GM04504 (cell line): ENCODE measurements around the gene INTS15.
"Not testable (repeated sequence)": the region's sequence is repeated elsewhere in the genome, so short reads cannot be mapped to it uniquely, and the experiment has no call there.

Source experiments
- DNase-seq: peaks from one replicate; pipeline ENCODE4 v3.0.0-alpha.2; 2012; ENCODE audit warnings: low read depth

Gene INTS15

DNA sequence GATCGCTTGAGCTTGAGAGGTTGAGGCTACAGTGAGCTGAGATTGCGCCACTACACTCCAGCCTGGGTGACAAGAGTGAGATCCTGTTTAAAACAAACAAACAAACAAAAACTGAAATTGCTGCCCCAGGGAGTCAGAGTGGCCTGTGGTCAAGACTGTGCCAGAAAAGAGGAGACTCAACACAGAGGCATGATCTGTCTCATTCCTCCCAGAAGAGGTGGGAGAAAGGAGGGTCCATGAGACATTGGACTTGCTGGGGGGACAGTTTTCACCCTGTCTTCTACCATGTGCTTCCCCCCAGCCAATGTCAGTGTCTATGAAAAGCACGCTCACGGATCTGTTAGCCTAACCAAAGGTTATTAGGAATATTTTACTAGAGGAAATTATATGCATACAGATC is 28.8 kb downstream of the INTS15 start:
- no peak for DNase-seq

DNA sequence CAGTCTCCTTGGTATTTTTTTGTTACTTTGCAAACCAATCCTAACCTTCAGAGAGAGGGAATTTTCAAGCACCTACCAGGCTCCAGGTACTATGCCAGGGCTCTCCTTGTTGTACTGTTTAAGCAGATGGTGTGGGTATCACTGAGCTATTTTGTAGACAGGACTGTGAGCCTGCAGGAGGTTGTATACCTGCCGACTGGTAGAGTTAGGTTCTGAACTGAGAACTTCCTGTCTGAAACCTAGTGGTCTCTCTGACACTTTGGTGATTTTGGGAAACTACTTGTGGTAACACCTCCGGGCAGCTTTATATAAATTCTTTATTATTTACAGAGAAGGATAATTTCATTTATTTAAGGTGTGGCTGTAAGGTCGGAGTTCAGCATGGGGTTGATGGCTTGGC is 30.1 kb downstream of the INTS15 start:
- no peak for DNase-seq

DNA sequence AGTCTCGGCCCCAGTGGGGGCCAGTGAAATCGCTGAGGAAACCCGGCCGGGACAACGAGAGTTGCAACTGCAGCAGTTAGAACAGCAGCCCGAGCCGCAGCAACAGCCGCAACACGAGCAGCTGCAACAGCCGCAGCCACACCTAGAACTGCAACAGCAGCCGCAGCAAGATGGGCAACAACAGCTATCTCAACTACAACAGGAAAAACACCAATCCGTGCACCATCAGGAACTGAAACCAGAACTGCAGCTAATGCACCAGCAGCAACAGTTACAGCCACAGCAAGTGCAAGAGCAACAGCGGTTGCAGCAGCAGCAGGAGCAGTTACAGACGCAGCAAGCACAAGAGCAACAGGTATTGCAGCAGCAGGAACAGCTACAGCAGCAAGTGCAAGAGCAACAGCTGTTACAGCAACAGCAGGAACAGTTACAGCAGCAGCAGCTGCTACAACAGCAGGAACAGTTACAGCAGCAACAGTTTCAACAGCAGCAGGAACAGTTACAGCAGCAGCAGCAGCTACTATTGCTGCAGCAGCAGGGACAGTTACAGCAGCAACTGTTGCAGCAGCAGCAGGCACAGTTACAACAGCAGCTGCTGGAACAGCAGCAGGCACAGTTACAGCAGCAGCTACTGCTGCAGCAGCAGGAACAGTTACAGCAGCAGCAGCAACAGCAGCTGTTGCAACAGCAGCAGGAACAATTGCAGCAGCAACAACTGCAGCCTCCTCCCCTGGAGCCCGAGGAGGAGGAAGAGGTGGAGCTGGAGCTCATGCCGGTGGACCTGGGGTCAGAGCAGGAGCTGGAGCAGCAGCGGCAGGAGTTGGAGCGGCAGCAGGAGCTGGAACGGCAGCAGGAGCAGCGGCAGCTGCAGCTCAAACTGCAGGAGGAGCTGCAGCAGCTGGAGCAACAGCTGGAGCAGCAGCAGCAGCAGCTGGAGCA is 31.6 kb downstream of the INTS15 start:
- no peak for DNase-seq

DNA sequence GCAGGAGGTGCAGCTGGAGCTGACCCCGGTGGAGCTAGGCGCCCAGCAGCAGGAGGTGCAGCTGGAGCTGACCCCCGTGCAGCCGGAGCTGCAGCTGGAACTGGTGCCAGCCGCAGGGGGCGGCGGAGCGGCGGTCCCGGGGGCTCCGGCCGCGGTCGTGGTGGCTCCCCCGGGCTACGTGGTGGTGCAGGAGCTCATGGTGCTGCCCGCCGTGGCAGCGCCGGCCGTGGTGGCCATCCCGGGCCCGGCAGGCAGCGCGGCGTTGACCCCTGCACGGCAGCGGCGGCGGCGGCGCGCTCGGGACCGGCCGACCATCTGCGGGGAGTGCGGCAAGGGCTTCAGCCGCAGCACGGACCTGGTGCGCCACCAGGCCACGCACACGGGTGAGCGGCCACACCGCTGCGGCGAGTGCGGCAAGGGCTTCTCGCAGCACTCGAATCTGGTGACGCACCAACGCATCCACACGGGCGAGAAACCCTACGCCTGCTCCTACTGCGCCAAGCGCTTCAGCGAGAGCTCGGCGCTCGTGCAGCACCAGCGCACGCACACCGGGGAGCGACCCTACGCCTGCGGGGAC is 32.4 kb downstream of the INTS15 start:
- no peak for DNase-seq

DNA sequence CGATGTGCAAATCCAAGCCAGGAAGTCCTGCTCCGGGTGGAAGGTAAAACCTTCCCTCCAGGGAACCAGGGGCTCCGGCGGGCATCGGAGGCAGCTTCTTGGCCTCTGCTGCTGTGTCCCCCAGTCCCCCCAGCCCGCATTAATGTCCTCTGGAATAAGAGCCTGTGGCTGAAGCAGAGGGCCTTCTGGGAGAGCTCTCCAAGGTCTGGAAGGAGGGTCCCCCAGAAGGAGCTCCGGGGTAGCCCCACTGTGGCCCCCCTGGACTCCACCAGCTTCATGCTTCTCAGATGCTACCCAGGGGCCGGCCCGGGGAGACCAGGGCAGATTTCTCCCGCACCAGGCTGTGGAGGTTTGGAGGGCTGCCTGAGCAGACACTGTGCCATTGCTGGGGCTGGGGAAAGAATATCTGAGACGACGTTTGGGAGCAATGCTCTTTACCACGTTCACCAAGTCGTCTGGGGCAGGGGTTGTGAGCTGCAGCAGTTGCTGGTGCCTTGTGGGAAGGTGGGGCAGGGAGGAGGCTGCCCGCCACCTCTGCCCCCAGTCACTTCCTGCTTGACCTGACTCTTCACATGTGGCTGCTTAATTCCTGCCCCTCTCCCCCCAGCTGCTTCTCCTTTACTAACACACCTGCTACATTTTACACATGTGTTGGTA is 33.9 kb downstream of the INTS15 start:
- DNase-seq: no peak

DNA sequence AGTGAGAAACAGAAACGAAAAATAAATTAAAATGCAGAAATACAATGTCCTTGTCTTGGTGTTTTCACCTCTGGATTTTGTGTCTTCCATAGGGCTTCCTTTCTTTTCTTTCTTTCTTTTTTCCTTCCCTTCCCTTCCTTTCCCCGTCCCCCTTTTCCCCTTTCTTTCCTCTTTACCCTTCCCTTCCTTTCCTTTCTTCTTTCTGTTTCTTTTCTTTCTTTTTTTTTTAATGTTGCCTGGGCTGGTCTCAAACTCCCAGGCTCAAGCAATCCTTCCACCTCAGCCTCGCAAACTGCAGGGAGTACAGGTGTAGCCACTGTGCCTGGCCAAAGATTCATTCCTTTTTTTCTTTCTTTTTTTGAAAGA is 34.4 kb downstream of the INTS15 start:
- no peak for DNase-seq

DNA sequence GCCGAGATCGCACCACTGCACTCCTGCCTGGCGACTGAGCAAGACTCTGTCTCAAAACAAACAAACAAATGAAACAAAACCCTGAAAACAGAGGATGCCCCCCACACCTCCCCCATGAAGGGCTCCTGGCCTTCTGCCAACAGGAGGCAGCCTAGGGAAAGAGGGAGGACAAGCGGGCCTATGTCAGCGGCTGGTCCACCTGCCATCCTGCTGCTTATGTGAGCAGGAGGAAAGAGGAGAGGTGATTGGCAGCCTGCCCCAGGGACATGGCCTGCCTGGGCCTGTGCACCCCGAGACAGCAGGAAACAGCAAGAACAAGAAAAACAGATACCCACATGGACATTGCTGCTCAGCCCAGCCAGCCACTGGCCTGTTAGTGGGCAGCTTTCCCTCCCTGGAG is 38.2 kb downstream of the INTS15 start:
- no peak for DNase-seq

DNA sequence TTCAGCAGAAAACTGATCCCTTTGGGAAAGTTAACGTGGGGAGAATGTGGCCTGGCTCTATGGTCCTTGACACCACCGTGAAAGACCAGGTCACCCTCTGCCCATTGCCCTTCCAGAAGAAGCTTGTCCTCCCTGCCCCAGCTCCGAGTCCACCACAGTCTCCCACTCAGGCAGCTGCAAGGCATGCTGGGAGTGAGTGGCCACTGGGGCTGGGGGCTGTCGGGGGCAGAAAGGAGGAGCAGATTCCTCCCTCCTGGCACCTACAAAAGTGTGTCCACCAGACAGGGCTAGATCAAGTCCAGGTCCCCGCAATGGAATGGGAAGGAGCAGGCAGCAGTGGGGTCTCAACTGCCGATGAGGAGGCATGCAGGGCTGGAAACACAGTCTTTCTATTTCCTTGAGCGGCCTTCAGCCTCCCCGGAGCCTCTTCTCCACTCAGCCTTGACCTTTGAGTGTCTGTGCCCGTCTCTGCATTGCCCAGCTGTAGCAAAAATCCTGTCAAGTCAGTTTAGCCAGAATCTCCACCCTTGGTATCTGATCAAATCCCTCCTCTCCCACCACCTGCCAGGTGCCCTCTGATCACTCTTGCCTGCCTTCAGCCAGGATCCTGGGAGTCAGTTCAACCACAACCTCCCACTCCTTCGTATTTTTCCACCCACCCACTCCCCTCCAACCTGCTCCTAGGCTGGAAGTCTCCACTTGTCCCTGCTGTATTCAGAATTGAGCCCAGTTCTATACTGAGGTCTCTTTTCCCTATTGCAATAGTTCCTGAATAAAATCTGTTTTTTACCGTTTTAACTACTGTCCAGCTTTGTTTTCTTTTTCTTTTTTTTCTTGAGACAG is 40.4 kb downstream of the INTS15 start:
- no peak for DNase-seq

DNA sequence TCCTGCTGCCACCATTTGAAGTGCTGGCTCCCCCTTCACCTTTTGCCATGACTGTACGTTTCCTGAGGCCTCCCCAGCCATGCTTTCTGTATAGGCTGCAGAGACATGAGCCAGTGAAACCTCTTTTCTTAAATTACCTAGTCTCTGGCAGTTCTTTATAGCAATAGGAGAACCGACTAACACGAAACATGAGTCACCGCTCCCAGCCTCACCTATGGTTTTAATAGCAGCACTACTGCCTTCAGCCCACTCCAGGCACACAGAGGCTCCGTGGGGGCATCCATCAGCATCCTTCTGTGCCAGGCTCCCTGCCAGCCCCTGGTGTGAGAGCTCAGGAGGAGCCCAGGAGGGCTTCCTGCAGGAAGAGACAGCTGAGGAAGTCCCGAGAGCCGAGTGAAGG is 41.8 kb downstream of the INTS15 start:
- DNase-seq: no peak

DNA sequence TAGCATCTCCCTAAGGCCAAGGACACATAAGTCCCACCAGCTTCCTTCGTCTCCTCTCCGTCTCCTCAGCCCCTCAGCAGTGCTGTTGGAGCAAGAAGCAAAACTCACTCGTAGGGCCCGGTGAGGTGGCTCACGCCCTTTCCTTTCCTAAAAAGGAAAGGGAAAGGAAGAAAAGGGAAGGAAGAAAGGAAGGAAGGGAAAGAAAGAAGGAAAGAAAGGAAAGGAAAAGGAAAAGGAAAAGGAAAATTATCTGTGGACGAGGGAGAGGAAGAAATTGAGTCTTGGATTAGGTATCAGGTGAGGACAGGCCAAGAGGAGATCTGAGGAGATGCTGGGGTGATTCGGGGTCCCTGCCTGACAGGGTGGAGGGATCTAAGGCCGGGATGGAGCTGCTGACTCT is 44.2 kb downstream of the INTS15 start:
- DNase-seq: no peak

DNA sequence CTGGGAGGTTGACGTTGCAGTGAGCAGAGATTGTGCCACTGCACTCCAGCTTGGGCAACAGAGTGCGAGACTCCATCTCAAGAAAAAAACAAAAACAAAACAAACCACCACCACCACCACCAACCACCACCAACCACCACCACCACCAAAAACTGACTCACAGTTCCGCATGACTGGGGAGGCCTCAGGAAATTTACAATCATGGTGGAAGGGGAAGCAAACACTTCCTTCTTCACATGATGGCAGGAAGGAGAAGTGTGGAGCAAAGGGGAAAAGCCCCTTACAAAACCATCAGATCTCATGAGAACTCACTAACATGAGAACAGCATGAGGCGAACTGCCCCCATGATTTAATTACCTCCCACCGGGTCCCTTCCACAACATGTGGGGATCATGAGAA is 45.1 kb downstream of the INTS15 start:
- DNase-seq: not testable (repeated sequence)

DNA sequence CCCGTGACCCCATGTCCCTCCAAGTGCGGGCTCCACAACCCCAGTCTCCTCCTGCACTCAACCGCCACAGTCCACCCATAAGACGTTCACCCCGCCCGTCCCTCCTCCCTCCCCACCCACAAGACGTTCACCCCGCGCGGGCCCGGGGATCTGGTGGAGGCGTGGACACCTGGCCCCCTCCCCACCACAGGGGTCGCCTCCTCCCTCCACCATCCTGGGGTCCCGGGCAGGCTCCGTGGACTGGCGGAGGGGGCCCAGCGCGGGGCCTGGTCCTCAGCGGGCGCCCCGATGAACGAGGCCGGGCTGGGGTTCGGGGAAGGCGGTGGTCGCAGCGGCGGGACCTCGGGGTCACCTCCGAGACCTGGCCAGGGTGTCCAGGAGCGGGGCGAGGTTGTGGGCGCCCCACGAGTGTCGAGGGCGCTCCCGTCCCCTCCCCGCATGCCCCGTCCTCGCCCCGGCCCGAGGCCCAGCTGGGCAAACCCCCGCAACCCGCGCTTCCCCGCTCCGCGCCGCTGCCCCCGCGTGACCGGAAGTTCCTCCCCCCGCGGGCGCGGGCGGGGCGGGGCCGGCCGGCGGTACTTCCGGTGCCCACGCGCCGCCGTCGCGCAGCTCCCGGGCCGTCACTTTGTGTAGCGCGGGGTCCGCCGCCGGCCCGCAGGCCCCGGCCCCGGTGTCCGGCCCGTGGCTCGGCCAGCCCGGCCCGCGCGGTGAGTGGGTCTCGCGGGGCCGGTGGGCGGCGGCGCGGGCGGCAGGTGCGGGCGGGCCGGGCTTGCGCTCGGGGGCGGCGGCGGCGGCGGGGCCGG is 47.1 kb downstream of the INTS15 start, which contains the start of gene ZNF316:
Gene ZNF316 (plus strand): TSS at position 578 of the 803 bp plus-strand sequence. CDS start 5,092 bp downstream, outside the sequence.
- no peak for DNase-seq

DNA sequence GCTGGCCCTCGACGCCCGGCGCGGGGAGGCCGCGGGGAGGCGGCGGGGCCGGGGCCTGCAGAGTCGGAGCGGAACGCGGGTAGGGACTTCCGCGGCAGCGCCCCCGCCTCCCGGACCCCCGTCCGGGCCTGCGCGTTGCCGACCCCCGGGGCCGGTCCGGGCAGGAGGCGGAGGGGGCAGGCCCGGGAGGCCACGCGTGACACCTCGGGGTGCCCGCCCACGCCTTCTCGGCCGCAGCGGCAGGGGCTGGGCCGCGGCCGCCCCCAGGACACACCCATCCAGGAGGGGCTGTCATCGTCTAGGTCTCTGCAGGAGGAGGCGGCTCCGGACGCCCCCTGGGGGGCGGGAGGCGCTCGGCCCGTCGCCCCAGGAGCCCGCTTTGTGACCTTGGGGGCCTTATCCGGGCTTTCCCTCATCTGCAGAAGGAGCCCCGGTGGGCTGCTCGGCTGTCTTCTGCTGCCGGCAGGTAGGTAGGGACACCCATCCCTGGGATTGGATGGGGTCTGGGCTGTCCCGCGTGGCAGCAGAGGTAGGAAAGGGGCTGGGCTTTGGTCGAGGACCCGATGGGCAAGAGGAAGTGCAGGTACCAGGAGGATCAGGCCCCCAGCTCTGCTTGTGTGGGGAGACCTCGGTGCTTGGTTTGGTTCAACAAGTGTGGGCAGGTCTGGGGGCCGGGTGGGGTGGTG is 47.9 kb downstream of the INTS15 start:
- no peak for DNase-seq

DNA sequence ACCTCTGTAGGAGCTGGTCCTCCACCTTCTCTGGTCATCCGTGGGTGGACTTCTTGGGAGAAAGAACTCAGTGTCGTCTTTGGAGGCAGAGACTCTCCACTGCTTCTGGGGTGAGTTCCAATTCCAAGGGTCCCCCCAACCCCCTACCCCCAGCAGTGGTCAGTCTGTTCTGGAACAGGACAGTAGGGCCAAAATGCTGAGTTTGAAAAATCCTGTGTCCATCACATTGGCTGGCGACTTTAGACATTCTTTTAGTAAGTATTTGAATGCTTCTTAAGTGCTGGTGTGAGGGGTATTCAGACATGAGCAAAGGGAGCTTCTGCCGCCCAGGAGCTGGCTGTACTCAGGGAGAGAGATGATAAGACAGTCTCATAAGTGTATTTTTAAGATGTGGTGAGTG is 49.2 kb downstream of the INTS15 start:
- DNase-seq: no peak

DNA sequence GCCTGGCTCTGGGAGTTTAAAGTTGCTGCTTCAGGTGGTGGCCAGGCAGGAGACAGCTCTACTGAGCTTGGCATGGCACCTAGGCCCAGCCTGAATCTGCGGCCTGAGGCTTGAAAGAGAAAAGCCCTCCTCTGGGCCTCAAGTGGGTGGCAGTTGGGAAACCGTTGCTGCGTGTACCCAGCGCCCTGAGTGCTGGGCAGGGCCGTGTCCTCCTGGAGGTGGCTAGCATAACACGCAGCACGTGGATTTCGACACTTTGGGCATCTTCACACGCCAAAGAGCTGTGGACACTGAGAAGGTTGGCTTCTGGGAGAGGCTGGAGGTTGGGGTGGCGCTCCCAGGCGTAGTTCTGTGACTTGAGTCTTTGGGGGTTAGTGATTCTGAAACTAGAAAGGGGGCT is 49.8 kb downstream of the INTS15 start:
- no peak for DNase-seq

DNA sequence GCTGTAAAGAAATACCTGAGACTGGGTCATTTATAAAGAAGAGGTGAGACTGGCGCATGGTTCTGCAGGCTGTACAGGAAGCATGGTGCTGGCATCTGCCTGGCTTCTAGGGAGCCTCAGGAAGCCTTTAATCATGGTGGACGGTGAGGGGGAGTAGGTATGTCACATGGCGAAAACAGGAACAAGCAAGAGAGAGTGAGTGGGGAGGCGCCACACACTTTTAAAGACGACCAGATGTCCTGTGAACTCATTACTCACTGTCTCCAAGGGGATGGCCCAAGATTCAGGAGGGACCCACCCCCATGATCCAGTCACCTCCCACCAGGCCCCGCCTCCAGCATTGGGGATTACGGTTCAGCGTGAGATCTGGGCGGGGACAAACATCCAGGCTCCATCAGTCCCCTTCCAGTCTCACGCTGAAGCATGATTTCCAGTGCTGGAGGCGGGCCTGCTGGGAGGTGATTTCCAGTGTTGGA is 50.5 kb downstream of the INTS15 start:
- DNase-seq: peak; percentile 44

DNA sequence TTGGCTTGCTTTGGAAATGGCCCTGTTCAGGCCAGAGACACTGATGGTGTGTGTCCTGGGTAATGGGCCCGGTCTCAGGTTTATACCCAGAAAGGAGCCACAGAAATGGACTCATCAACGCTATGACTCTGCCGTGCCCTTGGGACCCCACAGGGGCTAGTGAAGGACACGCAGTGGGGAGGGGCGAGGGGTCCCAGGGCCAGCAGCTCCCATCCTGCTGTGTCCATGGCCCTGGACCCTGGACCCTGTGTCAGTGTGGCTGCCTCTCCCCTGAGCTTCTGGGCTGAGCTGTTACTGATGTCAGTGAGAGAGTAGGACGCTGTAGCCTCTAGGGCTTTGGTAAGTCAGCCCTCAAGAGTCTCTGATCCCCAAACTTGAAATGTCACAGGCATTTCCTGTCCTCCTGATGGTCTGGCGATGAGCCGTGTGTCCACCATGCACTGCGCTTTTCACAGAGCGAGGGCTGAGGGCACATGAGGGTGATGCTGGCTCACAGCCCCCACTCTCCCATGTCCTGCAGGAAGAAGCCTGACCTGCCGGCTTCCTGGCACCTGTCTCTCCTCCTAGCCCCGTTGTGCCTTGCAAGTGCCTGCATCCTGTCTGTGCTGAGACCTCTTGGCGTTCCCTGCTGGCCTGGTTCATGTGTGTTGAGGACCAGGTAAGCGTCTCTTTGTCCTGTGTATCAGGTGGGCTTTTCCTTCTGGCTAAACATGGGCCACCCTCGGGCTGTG is 51.6 kb downstream of the INTS15 start:
- DNase-seq: no peak

DNA sequence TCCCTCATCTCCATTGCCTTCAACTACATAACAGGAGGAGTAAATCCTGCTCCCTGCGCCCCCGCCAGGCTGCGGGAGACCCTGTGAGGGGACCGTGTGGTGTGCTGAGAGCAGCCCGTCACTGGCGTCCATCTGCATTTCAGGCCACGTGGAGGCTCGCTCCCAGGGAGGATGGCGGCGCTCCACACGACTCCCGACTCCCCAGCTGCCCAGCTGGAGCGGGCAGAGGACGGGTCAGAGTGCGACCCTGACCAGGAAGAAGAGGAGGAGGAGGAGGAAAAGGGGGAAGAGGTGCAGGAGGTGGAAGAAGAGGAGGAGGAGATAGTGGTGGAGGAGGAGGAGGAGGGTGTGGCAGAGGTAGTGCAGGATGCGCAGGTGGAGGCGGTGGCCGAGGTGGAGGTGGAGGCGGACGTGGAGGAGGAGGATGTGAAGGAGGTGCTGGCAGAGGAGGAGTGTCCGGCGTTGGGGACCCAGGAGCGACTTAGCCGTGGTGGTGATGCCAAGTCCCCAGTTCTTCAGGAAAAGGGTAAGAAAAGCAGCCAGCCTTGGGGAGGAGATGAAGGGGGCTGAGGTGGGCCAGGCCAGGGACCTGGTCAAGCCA is 52.5 kb downstream of the INTS15 start:
- no peak for DNase-seq

DNA sequence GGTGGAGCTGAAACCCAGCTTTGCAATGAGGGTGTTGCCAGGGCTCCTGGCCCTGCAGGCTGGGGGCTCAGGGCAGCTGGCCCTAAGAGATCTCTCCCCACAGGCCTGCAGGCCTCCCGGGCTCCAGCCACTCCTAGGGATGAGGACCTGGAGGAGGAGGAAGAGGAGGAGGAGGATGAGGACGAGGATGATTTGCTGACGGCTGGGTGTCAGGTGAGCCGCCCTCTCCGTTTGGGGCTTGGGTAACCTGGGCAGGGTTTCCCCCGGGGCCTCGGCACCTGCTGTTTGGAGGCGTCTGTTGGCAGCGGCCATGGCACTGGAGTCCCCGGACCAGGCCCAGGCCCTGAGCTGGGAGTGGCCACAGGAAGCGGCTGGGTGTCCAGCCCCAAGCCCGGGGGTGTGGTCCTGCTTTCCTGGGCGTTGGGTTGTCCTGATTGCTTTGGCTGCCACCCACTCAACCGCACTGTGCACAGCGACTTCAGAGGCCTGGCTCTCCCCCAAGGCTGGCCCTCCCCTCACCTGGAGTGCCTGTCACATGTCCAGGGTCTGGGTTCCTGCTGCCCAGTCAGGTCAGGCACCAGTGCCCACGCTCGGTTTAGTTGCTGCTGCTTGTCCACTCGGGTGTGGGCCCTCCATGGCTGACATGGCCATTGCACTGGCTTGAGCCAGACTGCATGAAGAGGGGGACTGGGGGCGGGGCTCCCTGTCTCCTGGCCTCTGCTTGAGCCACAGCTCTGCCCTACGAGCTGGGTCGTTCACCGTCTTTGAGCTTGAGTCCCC is 53.2 kb downstream of the INTS15 start:
- DNase-seq: no peak
